ENCODE results near the gene MORC2. TPM values are rescaled to one million over a fixed set of nuclear protein-coding genes. Genes with fewer than 3 reads are reported as not detected.

The MORC2 gene
- total RNA-seq, 4 donors from 2014 or later = 9.5 to 24.0 (median 13.1) TPM

DNA sequence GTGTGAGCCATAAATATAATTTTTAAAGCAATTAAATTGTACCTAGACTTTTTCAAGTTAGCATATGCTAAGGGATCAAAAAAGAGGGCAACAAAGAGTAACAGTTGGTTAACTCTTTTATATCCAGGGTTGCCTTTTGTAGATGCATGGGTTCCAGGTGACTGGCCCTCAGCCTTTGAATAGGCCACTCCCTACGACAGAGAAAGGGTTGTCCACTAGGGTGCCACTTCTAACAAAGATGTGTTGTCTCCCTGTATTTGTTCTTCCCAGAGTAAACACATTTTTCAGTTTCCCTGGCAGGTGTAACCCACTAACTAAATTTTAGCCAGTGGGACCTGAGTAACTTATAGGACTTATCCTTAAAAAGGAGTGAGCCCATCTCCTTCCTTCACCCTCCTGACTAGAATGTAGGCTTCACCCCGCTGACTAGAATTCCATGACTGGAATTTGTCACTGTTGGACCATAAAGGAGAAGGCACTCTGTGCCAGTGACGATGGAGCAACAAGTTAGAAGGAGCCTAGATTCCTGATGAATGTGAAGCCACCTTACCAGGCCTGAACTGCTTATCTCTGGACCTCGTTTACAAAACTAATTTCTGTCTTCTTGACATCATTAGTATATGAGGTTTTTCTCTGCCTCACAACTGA is 17.1 kb upstream of the MORC2 start:
- Histone ChIP-seq H3K9me3 (peaks cover 0 to 16% (median 0%) of the 10 kb centered on the region in 3 donors), H3K4me3 (no peak overlapping the region), H3K36me3 (no peaks in the 10 kb centered on the region), H3K4me1 (no peaks in the 10 kb centered on the region), H3K27me3 (no peaks in the 10 kb centered on the region), H3K27ac (no peak overlapping the region)
- 54 to 76% methylated on average over 4 of the region's 4 CpGs for WGBS, 2 donors
- intact Hi-C loops (cut with DNase I) = no loop called here
- no peak for DNase-seq
- no peak for TF ChIP-seq POLR2A (IDR thresholded peaks at IDR 0.05)
- TF ChIP-seq, protein P1, sequence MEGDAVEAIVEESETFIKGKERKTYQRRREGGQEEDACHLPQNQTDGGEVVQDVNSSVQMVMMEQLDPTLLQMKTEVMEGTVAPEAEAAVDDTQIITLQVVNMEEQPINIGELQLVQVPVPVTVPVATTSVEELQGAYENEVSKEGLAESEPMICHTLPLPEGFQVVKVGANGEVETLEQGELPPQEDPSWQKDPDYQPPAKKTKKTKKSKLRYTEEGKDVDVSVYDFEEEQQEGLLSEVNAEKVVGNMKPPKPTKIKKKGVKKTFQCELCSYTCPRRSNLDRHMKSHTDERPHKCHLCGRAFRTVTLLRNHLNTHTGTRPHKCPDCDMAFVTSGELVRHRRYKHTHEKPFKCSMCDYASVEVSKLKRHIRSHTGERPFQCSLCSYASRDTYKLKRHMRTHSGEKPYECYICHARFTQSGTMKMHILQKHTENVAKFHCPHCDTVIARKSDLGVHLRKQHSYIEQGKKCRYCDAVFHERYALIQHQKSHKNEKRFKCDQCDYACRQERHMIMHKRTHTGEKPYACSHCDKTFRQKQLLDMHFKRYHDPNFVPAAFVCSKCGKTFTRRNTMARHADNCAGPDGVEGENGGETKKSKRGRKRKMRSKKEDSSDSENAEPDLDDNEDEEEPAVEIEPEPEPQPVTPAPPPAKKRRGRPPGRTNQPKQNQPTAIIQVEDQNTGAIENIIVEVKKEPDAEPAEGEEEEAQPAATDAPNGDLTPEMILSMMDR (IDR thresholded peaks at IDR 0.05) = no peak

DNA sequence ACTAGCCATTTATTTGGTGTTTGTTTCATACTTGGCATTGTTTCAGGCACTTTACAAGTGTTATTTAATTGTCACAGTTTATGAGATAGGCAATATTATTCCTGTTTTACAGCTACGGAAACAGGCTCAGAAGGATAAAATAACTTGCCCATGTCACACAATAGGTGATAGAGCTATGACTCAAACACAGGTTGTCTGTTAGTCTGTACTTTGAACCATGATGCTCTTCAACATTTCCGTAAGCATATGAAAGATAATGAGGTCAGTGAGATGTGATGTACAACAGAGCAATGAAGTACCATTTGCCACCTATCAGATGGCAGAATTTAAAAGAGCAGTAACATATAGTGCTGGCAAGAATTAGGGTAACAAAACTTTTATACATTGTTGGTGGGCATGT is 15.7 kb upstream of the MORC2 start:
- DNase-seq = no peak
- Histone ChIP-seq H3K4me1 (no peaks in the 10 kb centered on the region), H3K4me3 (no peak overlapping the region), H3K9me3 (peaks cover 0 to 26% (median 0%) of the 10 kb centered on the region in 3 donors), H3K27me3 (no peaks in the 10 kb centered on the region), H3K36me3 (no peaks in the 10 kb centered on the region), H3K27ac (no peak overlapping the region)
- intact Hi-C loops (cut with DNase I) = no loop called here
- TF ChIP-seq, protein P1 (IDR thresholded peaks at IDR 0.05) = no peak
- no peak for TF ChIP-seq POLR2A (IDR thresholded peaks at IDR 0.05)
- WGBS, 2 donors = 71 to 75% methylated on average over 2 of the region's 2 CpGs

DNA sequence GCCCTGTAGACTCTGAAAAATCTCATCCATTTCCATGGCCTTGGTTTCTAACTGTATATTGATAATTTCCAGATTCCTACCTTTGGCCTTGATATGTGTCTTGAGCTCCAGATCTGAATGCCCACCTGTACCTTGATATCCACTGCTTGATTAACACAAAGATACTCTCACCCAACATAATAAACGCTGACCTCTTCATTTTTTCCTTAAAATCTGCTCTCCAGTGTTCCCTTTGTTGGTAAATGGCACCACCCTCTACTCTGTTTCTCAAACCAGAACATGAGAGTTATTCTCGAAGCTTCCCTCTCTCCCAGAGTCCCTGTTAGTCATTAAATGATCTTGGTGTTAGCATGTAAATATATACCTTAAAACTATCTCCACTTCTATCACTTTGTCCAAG is 13.9 kb upstream of the MORC2 start:
- WGBS, 2 donors = 87 to 91% methylated on average over 2 of the region's 2 CpGs
- Histone ChIP-seq H3K27ac (no peak overlapping the region), H3K36me3 (no peaks in the 10 kb centered on the region), H3K27me3 (no peaks in the 10 kb centered on the region), H3K4me1 (no peaks in the 10 kb centered on the region), H3K9me3 (peaks cover 0 to 40% (median 5%) of the 10 kb centered on the region in 3 donors), H3K4me3 (no peak overlapping the region)
- TF ChIP-seq POLR2A (IDR thresholded peaks at IDR 0.05) = no peak
- TF ChIP-seq, protein P1 (IDR thresholded peaks at IDR 0.05) = no peak
- intact Hi-C loops (cut with DNase I) = no loop called here
- no peak for DNase-seq

DNA sequence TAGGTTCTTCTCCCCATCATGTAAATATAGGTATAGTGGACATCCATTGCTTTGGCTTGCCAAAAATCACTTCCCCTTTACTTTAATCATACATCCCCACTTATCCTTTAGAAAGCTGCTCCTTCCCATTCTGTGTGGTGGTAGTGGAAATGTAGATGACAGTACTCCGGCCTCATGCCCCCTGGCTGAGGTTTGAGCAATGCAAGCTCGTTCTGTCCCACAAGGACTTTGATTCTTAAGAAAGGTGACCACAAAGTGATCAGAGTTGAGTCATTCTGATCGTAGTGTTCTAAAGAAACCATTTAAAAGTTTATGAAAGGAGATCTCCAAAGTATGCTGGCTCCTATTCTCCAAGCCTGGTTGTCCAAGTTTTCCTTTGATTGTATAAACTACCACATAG is 11.4 kb upstream of the MORC2 start:
- H3K27me3 ChIP-seq = no peaks in the 10 kb centered on the region
- H3K4me1 ChIP-seq = no peaks in the 10 kb centered on the region
- H3K27ac ChIP-seq = no peak overlapping the region
- intact Hi-C loops (cut with DNase I) = no loop called here
- 73 to 84% methylated on average over 3 of the region's 3 CpGs for WGBS, 2 donors
- peaks cover 0 to 64% (median 25%) of the 10 kb centered on the region in 3 donors for H3K9me3 ChIP-seq
- DNase-seq = no peak
- H3K36me3 ChIP-seq = peaks cover 0 to 9% (median 0%) of the 10 kb centered on the region in 3 donors
- no peak overlapping the region for H3K4me3 ChIP-seq
- TF ChIP-seq POLR2A (IDR thresholded peaks at IDR 0.05) = no peak
- TF ChIP-seq, protein P1 (IDR thresholded peaks at IDR 0.05) = no peak

DNA sequence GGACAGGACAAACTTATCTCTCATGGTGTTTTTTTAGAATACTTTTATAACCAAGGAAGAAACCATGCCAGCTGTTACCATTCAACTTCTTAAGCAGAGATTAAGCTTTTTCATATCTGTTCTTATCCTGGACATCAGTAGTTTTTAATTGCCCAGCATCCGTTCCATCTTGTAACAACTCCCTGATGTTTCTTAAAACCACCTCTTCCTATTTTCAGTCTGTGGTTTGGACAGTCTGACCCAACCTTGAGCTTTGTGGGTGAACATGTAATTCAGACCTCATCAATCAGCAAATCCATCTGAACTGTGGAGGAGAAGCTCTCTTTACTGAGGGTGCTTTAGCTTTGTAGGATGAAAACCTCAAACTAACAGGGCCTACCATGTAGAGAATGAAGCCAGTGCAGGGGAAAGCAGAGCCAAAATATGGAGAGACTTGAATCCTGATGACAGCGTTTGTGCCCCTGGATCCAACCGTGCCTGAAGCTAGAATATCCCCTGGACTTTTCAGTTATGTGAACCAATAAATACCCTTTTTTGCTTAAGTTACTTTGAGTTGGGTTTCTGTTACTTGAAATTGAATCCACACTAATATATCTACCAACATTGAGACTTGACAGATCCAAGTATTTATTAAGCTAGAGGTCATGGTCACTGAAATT is 9.9 kb upstream of the MORC2 start:
- TF ChIP-seq POLR2A (IDR thresholded peaks at IDR 0.05) = no peak
- TF ChIP-seq, protein P1 (IDR thresholded peaks at IDR 0.05) = no peak
- H3K27ac ChIP-seq = no peak overlapping the region
- DNase-seq = no peak
- H3K4me3 ChIP-seq = no peak overlapping the region
- H3K9me3 ChIP-seq = peaks cover 0 to 79% (median 34%) of the 10 kb centered on the region in 3 donors
- intact Hi-C loops (cut with DNase I) = no loop called here
- 95 to 97% methylated on average over 3 of the region's 3 CpGs for WGBS, 2 donors
- H3K36me3 ChIP-seq = peaks cover 0 to 24% (median 4%) of the 10 kb centered on the region in 3 donors
- no peaks in the 10 kb centered on the region for H3K27me3 ChIP-seq
- H3K4me1 ChIP-seq = no peaks in the 10 kb centered on the region

Data from esophagus squamous epithelium (tissue), 5 donors.